AG08395 (cell line): ENCODE measurements around the gene ALOX5AP.
A peak's percentile ranks its signal among the peaks of the same experiment; 100 is the strongest.

Source experiments
- DNase-seq: peaks from one replicate; pipeline ENCODE4 v3.0.0; 2012; ENCODE audit warnings: mixed read lengths, low spot score

ALOX5AP gene

DNA sequence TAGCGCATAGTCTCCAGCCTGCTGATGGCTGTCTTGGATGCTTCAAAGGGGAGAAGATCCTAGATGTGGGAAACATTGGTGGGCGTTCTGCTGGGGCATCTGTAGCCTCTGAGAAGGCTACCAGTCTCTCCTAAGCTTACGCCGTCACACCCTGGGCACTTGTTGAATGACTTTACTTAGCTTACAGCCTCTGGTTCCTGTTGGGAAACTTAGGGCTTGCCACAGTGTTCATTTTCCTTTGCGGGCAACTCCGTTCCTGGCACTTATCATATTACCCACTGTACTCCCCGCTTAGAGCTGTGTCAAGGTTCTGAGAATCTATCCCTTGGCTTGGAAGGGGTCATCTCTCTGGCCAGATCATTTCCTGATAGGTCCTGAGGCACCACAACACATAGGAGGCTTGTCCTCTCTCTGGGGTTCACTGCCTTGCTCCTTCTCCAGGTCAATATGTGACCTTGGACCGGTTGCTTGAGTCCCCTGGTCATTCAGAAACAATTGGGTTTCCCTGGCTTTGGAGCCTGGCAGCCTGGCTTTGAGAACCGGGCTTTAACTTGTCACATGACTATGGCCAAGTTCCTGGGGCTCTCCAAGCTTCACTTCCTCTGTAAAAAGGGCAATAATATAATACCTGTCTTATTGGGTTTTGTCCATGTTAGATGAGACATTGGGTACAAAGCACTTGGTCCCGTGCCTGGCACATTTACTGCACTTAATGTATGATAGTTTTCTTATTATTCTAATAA lies 20.5 kb upstream of the ALOX5AP start:
- DNase-seq, result no peak

DNA sequence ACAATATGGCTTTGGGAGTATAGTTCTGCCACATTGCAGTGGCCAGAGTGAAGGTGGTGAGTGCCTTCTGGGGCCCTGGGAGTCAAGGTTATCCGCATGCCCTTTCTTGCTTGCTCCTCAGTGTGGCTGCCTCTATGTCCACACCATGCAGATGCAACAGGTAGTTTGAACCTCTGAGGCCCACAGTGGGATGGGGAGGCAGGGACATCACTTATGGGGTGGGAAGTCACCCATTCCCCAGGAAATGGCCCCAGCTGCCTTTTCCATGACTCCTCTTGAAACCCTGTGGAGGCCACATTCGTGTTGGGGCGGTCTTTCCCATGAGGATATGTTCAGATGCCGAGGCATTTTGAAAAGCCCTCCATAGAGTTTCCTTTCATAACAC lies 20.0 kb upstream of the ALOX5AP start:
- no peak for DNase-seq

DNA sequence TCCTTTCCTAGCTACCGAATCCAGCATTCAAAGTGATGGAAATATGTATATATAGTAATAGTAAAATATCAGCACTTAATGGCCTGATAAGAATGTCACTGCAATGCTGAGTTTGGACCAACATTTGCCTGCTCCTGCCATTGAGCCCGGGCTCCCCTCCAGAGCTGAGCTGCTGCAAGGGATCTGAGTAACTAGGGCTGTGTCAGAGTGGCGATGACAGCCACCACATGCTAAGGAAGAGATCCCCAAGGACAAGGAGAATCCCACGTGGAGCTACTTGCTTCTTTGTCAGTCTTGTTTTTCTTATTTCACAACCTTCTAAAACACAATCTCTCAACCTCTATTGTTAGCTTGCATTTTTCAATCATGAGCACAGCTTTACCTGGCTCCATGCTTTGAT lies 19.5 kb upstream of the ALOX5AP start:
- peak; percentile 33 for DNase-seq

DNA sequence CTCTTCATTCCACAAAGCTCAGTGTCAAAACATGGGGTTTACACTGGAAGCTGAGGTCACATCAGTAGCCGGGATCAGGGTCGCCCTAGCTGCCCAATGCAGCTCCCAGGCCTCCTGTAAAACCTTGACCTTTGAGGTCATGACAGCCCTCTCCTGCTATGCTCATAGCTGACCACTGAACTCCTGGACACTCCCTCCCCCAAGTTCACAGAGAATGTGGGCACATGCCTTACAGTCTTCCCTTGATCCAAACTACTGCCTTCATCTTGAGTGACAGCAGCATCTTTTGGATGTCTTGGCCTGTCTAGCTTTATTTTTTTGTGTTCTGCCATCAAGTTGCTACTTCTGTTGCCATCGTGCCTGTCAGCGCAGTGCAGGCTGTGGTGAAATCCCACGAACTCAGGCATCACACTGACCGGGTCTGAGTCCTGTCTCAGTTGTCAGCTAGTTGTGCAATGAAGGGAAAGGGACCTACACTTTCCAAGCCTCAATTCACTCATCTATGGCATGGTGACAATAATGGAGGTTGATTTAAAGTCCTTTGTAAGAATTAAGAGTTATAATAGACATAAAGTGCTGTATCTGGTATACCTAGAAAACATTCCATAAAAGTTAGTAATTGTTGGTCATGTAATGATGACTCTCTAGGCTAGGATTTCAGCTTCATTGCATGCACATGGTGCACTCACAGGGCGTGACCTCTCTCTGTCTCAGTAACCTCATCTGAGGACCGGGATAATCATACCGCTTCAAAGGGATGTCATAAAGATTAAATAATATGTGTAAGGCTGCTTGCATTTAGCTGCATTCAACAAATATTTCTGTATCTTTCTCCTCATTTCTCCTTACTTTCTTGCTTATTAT lies 16.4 kb upstream of the ALOX5AP start:
- peak; percentile 92 for DNase-seq

DNA sequence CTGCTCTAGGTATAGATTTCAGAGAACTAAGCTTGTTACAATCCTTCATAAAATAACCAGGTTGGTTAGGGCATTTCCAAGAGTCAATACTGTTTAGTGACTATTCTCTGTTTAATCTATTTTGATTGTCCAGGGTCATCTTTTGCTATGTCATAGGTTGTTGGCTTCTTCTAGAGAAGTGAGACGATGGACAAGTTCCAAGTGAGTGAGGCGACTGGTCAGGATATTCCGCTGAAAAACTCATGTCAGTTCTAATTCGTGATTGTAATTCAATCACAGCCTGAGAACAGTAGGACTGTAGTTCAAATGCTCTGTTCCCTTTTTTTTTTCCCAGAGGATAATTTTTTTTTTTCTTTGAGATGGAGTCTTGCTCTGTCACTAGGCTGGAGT lies 15.8 kb upstream of the ALOX5AP start:
- no peak for DNase-seq

DNA sequence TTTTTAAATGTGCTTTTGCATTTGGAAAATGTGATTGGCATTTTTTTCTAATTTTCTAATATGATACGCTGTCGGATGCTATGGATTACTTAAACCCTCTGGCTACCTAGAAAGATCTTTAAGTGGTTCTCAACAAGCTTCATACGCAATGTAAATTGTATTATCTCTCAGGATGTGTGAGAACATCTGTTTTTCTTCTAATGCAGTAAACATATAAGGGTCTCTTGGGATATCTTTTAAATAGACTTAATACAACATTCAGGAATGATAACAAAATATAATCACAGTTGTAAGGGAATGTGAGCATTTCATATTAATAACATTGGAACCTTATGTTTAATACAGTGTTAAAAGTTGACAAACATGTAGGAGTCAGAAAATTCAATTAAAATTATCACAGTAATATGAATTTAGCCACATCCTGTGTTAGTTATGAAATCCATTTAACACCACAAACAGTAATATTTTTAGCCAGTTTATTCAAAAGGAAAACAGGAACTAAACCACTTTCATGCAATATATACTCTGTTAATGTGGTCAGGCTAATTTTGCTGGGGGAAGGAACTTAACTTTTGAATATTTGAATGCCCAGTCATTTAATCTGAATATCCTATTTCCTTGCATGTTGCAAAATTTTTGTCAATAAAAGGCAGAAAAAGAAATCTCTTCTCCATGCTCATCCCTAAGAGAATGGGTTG lies 15.0 kb upstream of the ALOX5AP start:
- peak; percentile 42 for DNase-seq

DNA sequence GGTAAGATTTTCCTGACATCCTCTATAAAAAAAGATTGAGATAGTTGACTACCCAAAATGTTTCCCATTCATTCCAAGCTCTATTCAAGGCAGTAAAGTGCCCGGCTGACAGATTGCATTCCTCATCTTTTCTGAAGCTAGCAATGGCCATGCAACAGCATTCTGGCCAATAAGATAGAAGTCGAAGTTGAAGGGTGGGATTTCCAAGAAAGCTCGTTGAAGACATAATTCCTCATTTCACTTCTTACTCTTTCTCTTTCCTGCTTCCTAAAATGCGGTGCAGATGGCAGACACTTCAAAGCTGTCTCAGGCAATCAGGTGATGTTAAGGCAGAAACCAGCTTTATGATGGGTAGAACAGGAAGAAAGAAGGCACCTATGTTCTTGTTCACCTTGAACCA lies 13.4 kb upstream of the ALOX5AP start:
- no peak for DNase-seq

DNA sequence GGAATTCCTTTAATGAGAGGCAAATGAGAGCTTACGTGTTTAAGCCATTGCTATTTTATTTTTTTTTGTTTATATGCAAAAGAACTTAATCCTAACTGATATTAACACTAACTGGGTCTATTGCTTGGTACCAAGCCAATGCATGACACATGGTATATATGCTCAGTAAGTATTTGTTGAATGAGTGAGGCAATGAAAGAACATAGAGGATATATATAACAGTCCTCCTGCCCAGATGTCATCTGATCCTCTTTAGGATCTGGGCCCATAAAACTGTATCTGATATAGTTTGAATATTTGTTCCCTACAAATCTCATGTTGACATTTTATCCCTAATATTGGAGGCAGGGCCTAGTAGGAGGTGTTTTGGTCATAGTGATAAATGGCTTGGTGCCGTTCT lies 13.0 kb upstream of the ALOX5AP start:
- DNase-seq, result no peak

DNA sequence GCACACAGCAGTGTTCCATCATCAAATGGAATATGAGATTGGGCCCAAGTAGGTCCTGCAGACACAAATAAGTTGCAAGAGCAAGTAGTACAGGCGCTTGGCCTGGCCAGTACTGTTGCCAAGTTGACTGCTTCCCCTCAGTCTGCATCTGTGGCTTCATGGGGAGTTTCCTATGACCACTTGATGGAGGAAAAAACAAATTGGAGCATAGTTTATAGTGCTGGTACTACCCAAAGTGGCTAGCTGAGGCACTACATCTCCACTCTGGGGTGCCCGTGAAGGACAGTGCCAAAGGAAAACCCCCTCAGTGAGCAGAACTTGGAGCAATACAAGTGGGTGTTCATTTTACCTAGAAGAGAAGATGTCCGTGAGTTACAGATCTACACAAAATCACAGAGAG lies 10.6 kb upstream of the ALOX5AP start:
- no peak for DNase-seq

DNA sequence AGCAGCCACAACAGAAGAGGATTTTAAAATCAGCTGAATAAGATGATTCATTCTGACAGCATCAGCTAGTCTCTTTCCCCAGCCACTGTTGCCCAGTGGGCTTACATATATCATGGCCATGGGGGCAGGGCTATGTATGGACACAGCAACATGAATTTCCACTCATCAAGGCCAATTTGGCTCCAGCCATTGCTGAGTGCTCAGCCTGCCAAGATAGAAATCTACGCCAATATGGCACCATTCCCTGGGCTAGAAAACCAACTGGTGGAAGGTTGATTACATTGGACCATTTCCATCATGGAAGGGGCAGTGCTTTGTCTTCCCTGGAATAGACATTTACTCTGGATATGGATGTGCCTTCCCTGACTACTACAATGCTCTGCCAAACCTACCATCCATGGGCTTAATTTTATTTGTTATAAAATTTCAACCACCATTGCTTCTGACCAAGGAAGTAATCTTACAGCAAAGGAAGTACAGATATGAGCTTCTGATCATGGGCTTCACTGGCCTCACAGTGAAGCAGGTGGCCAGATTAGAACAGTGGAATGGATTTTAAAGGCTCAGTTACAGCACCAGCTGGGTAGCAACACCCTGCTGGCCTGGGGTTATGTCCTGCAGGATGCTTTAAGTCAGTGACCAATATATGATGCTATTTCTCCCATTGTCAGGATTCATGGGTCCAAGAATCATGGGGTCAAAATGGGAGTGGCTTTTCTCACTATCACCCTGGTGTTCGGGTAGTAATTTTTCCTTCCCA lies 9.8 kb upstream of the ALOX5AP start:
- no peak for DNase-seq

DNA sequence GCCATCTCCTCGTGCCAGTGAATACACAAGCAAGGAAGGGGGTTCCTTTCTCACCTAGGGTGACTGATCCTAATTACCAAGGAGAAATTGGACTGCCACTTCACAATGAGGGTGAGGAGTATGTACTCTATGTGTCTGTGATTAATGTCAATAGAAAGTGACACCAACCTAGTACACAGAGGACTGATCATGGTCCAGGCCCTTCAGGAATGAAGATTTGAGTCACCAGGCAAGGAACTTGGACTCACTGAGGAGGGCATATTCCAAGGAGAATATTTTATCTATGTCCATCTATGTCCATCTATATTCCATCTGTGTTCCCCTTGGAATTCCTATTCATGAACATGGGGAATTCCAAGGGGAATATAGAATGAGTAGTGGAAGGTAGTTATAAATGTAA lies 9.2 kb upstream of the ALOX5AP start:
- no peak for DNase-seq

DNA sequence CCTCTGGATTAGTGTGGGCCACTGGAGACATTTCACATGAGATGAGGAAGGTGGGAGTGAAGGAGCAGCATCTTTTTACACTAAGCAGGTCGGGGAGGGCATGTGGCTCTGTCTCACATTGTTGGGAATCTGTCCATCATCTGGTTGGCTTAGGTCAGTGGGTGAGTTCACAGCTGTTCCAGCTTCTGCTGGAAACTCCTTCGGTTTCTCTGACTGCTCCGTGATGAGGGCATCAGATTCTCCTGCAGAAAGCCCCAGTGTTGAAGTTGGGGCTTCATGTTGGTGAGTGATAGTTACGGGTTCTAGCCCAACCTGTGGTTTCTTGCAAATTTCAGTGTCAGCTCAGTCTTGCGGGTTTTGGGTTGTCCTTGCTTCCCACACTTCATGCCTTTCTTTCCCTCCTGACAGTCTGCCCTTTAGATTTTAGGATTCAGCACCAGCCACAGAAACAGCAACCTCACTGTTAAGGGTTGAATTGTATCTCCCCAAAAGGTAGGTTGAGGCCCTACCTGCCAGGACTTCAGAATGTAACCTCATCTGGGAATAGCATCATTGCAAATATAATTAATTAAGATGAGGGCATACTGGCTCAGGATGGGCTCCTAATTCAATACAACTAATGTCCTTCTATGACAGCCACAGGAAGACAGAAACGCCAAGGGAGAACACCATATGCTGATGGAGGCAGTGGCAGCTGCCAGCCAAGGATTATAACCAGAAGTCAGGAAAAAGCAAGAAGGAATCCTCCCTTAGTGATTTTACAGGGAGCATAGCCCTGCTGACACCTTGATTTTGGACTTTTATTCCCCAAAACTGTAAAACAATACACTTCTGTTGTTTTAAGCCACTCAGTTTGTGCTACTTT lies 7.6 kb upstream of the ALOX5AP start:
- no peak for DNase-seq

DNA sequence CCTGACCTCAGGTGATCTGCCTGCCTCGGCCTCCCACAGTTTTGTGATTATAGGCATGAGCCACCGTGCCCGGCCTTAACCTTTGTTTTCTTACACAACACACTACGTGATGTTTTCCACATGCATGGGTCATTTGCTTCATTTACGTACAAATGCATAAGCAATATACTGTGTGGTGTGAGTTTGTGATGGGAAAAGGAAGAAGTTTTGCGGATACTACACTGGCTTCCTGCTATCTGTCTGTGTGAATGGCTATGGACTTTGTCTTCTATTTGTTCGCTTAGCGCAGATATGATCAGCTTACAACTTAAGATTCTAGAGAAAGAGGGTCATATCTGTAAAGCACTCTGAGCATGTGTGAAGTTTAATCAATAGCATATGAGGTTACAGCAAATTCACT lies 5.5 kb upstream of the ALOX5AP start:
- no peak for DNase-seq

DNA sequence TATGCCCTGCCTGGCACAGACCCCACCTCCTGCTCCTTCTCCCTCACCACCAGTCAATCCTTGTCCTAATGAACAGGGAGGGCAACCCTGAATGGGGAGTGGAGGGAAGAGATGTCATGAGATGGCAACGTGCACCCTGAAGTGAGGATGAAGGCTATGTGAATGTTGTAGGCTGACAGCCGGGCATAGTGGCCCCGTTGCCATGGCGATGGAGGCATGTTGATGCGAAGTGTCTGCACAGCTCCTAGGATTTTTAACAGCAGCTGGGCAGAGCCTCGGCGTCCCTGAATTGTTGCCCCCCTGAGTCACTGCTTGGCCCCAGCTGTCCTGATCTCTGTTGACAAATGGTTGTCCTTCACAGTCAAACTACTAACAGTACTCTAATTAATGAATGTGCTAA lies 4.8 kb upstream of the ALOX5AP start:
- DNase-seq, result no peak

DNA sequence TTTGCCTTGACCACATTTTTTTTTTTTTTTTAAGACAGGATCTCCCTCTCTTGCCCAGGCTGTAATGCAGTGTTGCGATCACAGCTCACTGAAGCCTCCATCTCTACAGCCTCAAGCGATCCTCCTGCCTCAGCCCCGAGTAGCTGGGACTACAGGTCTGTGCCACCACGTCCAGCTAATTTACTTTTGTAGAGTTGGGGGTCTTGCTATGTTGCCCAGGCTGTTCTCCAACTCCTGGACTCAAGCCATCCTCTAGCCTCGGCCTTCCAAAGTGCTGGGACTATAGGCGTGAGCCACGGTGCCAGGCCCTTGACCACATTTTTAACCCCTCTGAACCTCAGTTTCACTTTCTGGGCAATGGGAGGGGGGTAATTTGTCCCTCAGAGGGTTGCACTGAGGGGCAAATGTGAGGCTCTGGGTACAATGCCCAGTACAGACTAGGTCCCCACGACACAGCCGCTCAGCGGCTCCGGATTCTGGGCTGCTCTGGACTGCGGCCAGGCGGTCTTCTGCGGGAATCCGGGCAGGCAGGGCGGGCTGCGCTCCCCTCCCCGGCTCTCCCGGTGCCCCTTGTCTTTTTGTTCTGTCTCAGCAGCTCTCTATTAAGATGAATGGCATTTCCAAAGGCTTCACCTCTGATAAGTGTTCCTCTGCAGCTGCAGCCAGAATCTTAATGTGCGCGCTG lies 3.8 kb upstream of the ALOX5AP start:
- no peak for DNase-seq

DNA sequence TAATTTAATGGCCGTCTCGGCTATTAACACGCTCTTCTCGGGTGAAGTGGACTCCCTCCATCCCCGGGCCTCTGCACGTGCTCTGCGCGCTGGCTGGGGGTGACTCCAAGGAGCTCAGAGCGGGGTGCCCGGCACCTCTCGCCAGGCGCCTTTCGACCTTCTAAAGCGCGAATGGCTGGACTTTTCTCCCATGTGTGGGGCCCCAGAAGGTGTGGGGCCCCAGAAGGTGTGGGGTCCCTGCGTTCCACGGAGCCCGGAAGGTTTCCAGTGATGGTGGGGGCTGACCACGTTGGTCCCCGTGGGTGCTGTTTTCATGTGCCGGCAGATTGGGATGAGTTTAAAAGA lies 3.3 kb upstream of the ALOX5AP start:
- DNase-seq, result no peak

DNA sequence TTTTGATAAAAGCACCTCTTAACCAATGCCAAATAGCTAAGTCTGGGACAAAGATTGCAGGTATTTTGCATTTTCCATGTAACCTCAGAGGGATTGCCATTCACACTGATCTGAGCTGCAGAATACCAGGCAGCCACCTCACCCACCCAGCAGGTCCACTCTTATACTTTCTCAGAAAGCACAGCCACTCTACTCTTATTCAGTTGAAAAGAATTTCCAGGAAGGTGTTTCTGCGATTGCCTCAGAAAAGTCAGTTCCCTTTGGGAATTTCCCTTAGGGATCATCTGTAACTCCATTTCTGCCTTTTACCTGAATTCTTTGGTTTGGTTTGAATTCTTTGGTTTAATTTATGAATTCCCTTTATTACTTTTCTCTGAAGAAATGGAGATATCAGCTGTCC lies 904 bp upstream of the ALOX5AP start:
- DNase-seq, result no peak

DNA sequence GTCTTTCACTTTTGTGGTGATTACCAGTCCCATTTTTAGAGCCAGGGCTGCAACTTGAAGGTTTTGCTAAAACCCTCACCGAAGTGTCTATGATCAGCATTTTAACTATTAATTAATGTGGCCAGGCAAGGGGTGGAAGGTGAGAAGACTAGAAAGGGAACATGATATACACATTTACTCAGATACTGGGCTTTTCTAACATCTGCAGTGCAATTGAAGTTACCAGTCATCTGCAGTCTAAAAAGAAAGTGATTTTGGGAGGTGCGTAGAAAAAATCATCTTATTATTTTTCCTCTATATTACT lies 481 bp downstream of the ALOX5AP start:
- no peak for DNase-seq

DNA sequence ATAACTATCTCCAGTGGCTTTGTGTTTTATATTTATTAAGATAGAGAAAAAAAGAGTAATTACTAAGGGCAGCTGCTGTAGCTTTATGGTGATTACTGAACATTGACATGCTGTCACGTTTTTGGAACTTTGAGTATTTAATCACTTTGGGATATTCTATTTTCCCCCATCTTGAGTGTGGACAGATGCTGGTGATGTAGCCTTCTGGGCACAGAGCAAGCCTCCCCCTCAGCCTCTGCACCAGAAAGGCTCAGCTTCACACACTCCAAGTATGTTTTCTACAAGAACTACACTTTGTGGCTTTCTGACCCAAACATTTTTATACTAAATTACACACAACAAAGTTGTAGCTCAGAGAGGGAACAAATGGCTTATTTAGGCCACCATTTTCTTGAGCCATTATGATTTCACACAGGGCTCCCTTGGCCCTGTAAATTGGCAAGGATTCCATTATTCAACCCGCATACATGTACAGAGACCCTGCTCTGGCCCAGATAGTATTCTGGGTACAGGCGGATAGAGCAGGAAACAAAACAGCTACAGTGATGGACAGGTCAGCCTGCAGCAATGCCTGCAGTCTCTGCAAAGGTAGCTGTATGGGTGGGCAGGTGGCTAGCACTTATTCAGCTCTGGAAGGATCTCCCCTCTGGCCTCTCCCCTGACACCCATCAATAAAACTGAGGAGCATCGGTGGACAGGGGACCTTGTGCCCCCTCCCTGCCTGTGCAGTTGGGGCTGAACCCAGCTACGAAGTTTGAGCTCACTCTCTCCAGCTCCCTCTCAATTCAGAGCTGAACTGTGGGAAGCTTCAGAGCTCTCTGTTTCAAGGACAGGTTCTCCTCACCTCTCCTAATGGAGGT lies 1.3 kb downstream of the ALOX5AP start:
- DNase-seq, result no peak
